ENCODE data around the gene TH.
"Not testable (repeated sequence)": the region's sequence is repeated elsewhere in the genome, so short reads cannot be mapped to it uniquely, and the experiment has no call there.

Gene TH

GRCh38 chr11:2202071-2202899 lies 30.7 kb upstream of the TH start:
- Mint-ChIP-seq H3K27ac (no peak overlapping the region), H3K4me3 (no peak overlapping the region), H3K27me3 (peaks cover 14% of the 10 kb centered on the region), H3K36me3 (no peaks in the 10 kb centered on the region), H3K9me3 (peaks cover 5% of the 10 kb centered on the region), H3K4me1 (peaks cover 1% of the 10 kb centered on the region)
- no peak for ATAC-seq

GRCh38 chr11:2201542-2201941 lies 29.9 kb upstream of the TH start:
- Mint-ChIP-seq H3K27ac (no peak overlapping the region), H3K27me3 (peaks cover 19% of the 10 kb centered on the region), H3K36me3 (no peaks in the 10 kb centered on the region), H3K4me3 (no peak overlapping the region), H3K4me1 (peaks cover 9% of the 10 kb centered on the region), H3K9me3 (peaks cover 5% of the 10 kb centered on the region)
- ATAC-seq = no peak

DNA sequence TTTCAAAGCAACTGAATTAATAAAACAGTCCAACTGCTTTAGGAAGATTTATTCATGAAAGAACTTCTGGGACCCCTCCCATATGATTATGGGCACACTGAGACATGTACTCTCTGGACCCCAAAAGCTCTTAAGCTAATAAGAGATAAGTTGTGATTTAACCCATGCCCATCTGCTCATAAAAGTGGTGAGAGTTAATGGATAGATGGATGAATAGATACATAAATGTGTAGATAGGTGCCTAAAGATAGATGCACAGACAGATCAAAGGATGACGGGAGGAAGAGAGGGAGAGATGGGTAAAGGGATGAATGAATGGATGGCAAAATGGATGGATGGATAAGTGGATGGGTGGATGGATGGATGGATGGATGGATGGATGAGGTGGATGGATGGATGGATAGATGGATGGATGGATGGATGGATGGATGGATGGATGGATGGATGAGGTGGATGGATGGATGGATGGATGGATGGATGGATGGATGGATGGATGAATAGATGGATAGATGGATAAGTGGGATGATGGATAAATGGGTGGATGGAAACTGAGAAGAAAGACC lies 29.4 kb upstream of the TH start:
- no peak for ATAC-seq

GRCh38 chr11:2200536-2200935 lies 28.9 kb upstream of the TH start:
- ATAC-seq = no peak
- Mint-ChIP-seq H3K4me1 (peaks cover 12% of the 10 kb centered on the region), H3K27ac (no peak overlapping the region), H3K4me3 (no peak overlapping the region), H3K9me3 (peaks cover 5% of the 10 kb centered on the region), H3K36me3 (no peaks in the 10 kb centered on the region), H3K27me3 (peaks cover 29% of the 10 kb centered on the region)

More for the DNA sequence above, 29.4 kb upstream of the TH start:
- H3K4me1 Mint-ChIP-seq = peaks cover 12% of the 10 kb centered on the region
- H3K27me3 Mint-ChIP-seq = peaks cover 24% of the 10 kb centered on the region
- no peaks in the 10 kb centered on the region for H3K36me3 Mint-ChIP-seq
- H3K4me3 Mint-ChIP-seq = no peak overlapping the region
- H3K9me3 Mint-ChIP-seq = peaks cover 5% of the 10 kb centered on the region
- H3K27ac Mint-ChIP-seq = no peak overlapping the region

DNA sequence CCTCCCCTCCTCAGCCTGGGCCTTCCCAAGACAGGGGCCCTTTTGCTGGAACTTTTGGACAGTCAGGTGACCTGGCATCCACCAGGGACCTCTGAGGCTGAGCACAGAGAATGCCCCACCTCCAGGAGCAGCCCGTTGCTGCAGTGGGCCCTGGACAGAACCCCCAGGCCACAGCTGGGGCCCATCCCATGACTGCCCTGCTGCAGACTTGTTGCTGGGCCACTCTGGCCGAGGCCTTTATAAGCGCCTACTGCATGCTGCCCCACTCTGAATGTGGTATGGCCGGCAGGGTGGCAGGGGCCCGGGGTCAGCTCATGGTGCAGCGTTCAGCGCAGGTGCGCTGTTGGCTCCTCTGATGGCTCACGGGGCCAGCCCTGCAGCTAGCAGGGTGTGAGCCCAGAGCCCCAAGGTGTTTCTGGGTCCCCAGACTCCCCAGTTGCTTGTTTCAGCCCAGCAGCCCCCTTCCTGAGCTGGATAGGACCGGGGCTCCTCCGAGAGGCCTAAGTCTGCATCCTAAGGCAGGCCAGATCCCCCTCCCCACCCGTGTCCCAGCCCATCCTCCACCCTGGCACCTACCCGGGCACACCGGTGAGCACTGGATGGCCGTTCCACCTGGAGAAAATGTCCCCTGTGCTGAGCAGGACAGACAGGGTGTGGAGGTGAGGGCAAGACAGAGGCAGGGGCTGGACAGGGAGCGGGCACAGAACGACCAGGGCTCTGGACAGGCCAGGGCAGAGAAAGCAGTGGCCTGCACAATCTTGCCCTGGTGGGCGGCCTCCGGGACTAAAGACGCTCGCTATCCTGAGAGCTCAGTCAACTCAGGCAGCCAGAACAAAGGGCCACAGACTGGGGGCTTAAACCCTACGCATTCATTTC lies 28.1 kb upstream of the TH start:
- peaks cover 5% of the 10 kb centered on the region for H3K9me3 Mint-ChIP-seq
- ATAC-seq = no peak

GRCh38 chr11:2198621-2199365 lies 27.2 kb upstream of the TH start:
- ATAC-seq = no peak
- no peak overlapping the region for H3K4me3 Mint-ChIP-seq
- no peak overlapping the region for H3K27ac Mint-ChIP-seq
- H3K27me3 Mint-ChIP-seq = peaks cover 40% of the 10 kb centered on the region
- H3K9me3 Mint-ChIP-seq = peaks cover 5% of the 10 kb centered on the region
- H3K36me3 Mint-ChIP-seq = no peaks in the 10 kb centered on the region
- H3K4me1 Mint-ChIP-seq = peaks cover 12% of the 10 kb centered on the region

More for the DNA sequence above, 28.1 kb upstream of the TH start:
- Mint-ChIP-seq H3K4me3 (no peak overlapping the region), H3K27ac (no peak overlapping the region), H3K27me3 (peaks cover 37% of the 10 kb centered on the region), H3K4me1 (peaks cover 12% of the 10 kb centered on the region), H3K36me3 (no peaks in the 10 kb centered on the region)

DNA sequence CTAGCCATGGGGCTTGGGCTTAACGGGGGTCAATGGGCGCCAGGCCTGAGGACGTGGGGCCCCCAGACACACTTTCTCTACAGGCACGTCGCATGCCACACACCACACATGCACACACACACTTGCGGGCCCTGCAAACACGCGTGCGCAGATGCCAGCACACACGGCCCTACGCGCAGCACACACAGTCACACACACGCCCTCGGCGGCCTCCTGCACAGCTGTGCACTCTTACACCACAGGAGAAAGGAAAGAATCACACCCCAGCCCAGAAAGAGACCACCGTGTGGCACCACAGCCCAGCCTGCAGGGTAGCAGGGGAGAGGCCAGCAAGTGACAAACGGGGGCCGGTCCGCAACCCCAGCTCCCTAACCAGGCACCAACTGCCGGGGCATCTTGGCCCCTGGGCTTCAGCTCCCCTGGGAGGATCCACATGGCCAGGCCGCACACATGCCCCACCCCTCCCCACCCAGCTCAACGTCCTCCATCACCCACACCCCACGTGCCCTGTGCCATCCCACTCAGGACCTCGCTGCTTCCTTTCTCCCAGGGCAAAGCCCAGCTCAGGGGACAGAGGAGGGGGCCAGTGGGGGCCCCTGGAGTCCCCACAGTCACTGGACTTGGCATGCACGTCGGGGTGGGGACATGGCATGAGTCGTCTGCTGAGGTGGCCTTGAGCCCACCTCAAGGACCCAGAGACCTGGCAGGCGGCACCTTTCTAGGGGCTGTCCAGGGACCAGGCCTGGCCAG lies 26.3 kb upstream of the TH start:
- no peak overlapping the region for H3K27ac Mint-ChIP-seq
- ATAC-seq = no peak
- peaks cover 12% of the 10 kb centered on the region for H3K4me1 Mint-ChIP-seq
- peaks cover 47% of the 10 kb centered on the region for H3K27me3 Mint-ChIP-seq
- no peaks in the 10 kb centered on the region for H3K36me3 Mint-ChIP-seq
- no peak overlapping the region for H3K4me3 Mint-ChIP-seq
- peaks cover 5% of the 10 kb centered on the region for H3K9me3 Mint-ChIP-seq

DNA sequence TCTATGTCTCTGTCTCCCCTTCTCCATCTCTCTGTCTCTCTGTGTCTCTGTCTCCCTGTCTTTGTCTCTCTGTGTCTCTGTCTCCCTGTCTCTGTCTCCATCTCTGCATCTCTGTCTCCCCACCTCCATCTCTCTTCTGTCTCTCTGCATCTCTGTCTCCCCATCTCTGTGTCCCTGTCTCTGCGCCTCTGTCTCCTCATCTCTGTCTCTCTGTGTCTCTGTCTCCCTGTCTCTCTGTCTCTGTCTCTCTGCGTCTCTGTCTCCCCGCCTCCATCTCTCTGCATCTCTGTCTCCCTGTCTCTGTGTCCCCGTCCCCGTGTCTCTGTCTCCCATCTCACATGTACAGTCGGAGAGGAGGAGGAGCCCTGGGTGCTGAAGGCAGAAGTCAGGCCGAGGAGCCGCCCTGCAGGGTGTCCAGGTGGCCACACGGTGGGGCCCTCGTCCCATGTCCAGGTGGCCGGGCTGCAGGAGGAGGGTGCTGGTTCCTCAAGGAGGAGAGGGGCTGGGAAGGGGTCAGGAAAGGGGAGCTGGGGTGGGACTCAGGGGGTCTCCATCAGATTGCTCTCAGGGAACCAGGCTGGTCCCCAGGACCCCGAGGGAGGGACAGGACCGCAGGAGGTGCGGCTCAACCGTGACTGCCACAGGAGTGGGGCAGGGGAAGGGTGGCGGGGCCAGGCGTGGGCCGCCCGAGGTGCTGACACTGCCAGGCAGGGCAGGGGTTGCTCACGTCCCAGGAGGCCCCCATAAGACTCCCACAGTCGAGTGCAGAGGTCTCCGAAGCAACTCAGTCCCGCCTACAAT lies 25.6 kb upstream of the TH start:
- Mint-ChIP-seq H3K4me1 (peaks cover 12% of the 10 kb centered on the region), H3K4me3 (no peak overlapping the region), H3K27me3 (peaks cover 49% of the 10 kb centered on the region), H3K9me3 (peaks cover 5% of the 10 kb centered on the region), H3K27ac (peak overlapping the region; percentile 6), H3K36me3 (no peaks in the 10 kb centered on the region)
- ATAC-seq = peak; percentile 74

DNA sequence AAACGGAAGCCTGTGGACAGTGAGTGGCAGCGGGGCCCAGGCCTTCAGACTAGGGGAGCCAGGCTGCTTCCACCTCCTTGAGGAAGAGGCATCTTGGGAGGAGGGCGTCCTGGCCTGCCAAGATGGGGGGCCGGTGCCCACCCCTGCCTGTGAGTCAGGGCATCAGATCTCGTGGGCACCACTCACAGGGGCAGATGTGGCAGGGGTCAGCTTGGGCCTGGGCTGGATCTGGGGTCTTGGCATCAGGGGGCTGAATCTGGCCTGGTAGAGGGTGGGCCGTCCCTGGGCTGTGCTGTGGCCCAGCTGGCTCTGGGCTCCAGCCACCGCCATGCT lies 24.1 kb upstream of the TH start:
- peaks cover 49% of the 10 kb centered on the region for H3K27me3 Mint-ChIP-seq
- peaks cover 17% of the 10 kb centered on the region for H3K4me1 Mint-ChIP-seq
- H3K36me3 Mint-ChIP-seq = no peaks in the 10 kb centered on the region
- no peak overlapping the region for H3K4me3 Mint-ChIP-seq
- H3K27ac Mint-ChIP-seq = no peak overlapping the region
- no peaks in the 10 kb centered on the region for H3K9me3 Mint-ChIP-seq
- no peak for ATAC-seq

DNA sequence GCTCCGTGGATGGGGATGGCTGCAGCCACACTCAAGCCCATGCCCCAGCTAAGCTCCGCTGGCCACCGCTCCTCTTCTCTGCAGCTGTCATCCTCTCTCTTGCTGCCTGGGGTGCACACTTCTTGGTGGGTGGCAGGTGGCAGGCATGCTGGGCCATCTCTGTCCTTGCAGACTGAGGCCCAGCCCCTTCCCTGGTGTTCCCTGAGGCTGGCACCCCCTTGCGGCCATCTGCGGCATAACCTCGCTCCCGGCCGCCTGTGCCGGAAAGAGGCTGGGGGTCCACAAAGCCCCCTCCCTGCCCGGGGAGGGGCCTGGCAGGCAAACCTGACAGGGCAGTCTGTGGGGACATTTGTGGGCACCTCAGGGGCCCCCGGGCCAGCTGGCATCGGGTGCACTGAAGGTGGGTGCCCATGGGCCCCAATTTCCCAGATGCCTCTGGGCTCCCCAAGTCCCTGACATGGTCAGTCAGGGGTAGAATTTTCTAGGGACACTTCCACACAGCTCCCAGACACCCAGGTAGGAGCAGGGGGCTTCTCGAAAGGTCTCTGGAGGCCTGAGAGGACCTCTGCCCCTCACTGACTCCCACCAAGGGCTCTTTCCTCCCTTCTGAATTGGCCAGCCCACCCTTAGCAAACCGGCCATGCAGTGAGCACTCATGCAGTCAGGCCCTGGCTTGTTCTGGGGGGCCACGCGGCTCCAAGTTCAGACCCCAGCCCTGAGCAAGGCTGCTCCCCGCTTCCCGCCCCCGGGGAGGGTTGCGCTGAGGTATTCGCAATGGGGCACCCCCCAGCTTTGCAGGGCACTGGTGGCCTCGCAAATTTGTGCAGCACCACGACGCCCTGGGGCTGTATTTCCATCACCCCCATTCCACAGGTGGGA lies 23.5 kb upstream of the TH start:
- H3K4me1 Mint-ChIP-seq = peaks cover 18% of the 10 kb centered on the region
- no peak overlapping the region for H3K4me3 Mint-ChIP-seq
- H3K27ac Mint-ChIP-seq = no peak overlapping the region
- peaks cover 49% of the 10 kb centered on the region for H3K27me3 Mint-ChIP-seq
- no peaks in the 10 kb centered on the region for H3K9me3 Mint-ChIP-seq
- H3K36me3 Mint-ChIP-seq = no peaks in the 10 kb centered on the region
- ATAC-seq = no peak

DNA sequence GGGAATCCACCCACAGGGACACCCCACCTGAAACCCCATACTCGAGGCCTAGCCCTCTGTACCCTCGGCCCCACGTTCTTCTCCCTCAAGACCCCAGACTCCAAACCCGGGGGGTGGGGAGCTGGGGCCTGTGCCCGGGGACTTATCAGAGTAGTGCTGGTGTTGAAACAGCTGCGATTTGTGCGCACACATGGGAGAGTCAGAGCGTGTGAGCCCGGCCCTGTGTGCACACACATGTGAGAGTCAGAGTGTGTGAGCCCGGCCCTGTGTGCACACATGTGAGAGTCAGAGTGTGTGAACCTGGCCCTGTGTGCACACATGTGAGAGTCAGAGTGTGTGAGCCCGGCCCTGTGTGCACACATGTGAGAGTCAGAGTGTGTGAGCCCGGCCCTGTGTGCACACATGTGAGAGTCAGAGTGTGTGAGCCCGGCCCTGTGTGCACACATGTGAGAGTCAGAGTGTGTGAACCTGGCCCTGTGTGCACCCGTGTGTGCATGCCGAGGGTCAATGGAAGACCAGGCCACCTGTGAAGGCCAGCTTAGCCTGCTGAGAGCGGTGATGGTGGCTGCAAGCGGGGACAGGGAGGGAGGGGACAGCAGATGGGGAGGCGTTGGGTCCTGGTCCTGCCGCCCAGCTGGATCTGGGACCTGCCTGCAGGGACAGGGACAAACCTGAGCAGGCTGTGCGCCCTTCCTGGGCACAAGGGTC lies 22.4 kb upstream of the TH start:
- H3K4me3 Mint-ChIP-seq, H3K27ac Mint-ChIP-seq, ATAC-seq, H3K9me3 Mint-ChIP-seq, H3K36me3 Mint-ChIP-seq: not testable (repeated sequence)
- Mint-ChIP-seq H3K27me3 (peaks cover 56% of the 10 kb centered on the region), H3K4me1 (peaks cover 18% of the 10 kb centered on the region)

DNA sequence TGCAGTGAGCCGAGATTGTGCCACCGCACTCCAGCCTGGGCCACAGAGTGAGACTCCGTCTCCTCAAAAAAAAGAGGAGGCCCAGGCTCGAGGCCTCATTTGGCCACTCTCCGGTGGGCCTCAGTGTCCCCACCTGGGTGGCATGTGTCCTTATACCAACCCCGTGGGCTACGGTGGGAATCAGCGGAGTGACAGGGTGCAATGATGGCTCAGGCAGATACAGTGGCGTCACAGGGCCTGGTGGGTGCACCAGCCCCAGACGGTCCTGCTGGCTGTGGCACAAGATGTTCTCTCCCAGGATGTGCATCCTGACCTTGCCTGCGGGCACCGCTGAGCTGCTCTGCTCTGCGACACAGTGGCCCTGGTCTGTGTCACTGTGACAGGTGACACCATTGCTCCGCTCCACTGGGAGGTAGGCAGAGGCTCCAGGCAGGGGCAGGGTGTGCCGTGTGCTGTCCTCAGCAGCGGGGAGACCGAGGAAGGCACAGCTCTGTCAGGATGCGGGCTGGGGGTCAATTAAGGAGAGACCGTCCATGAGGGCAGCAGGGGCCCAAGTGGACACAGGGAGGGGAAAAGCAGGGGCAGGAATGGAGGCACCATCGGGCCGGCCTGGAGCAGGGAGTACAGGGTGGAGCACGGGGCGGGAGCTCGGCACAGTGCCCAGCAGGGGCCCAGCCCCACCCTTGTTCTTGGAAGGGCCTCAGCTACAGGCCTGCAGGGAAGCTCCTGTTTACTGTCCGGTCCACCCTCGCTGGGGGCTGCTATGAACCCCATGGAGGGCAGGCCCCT lies 21.7 kb upstream of the TH start:
- peaks cover 18% of the 10 kb centered on the region for H3K4me1 Mint-ChIP-seq
- ATAC-seq = no peak
- peaks cover 53% of the 10 kb centered on the region for H3K27me3 Mint-ChIP-seq
- H3K27ac Mint-ChIP-seq = no peak overlapping the region
- no peaks in the 10 kb centered on the region for H3K36me3 Mint-ChIP-seq
- no peaks in the 10 kb centered on the region for H3K9me3 Mint-ChIP-seq
- no peak overlapping the region for H3K4me3 Mint-ChIP-seq

All from stimulated activated memory B cell treated with anti-CD40 and anti-IgM and Interleukin-4, amounts not matched to agents 10 μg/mL and 1 μg/mL and 100 μg/mL, for 72 hours (primary cell).